H1 (cell line): ENCODE data around the gene RPL22L1.

Source experiments
- EP300 ChIP-seq, 2 experiments: IDR thresholded peaks; 1 replicate in 1 of 2; 2 replicates in 1 of 2; pipeline ENCODE4 v1.6.1; 2011 to 2012; ENCODE audit warnings: low read depth in 2 of 2, low read length in 2 of 2, mild to moderate bottlenecking in 2 of 2, borderline replicate concordance in 1 of 2, inconsistent platforms in 1 of 2, moderate library complexity in 1 of 2
- EZH2 ChIP-seq: fragments of 200-600 bp; sonication (generic); IDR thresholded peaks from 2 replicates; pipeline ENCODE4 v1.7.1; 2012; ENCODE audit warnings: low read depth, mild to moderate bottlenecking, moderate library complexity, low read length, inconsistent platforms; ENCODE audit not compliant: severe bottlenecking
- JUND ChIP-seq: IDR thresholded peaks from 2 replicates; pipeline ENCODE4 v1.6.1; 2011; ENCODE audit warnings: mild to moderate bottlenecking, improper control_type of control experiment, low read length
- KDM1A ChIP-seq: fragments of 200-600, 300-600 bp; sonication (generic); IDR thresholded peaks from 2 replicates; pipeline ENCODE4 v1.7.1; 2016; ENCODE audit warnings: mild to moderate bottlenecking, low read length, borderline replicate concordance
- POLR2A ChIP-seq, 2 experiments: IDR thresholded peaks; 1 replicate in 1 of 2; 2 replicates in 1 of 2; pipeline ENCODE4 v1.6.1; 2011; ENCODE audit warnings: low read depth in 2 of 2, low read length in 2 of 2, mild to moderate bottlenecking in 2 of 2; ENCODE audit errors: control extremely low read depth in 1 of 2
- POLR2AphosphoS5 ChIP-seq: IDR thresholded peaks from 2 replicates; pipeline ENCODE4 v1.6.1; 2011; ENCODE audit warnings: low read depth, low read length
- TCF12 ChIP-seq: IDR thresholded peaks from 2 replicates; pipeline ENCODE4 v1.6.1; 2011; ENCODE audit warnings: low read depth, mild to moderate bottlenecking, low read length
- ZNF274 ChIP-seq: IDR thresholded peaks from 2 replicates; pipeline ENCODE4 v1.7.0; 2012; ENCODE audit warnings: low read length, borderline replicate concordance; ENCODE audit errors: extremely low read depth
- TF ChIP-seq, protein P1 (sequence below), 3 experiments: IDR thresholded peaks; 1 replicate in 2 of 3; 2 replicates in 1 of 3; pipeline versions ENCODE4 v1.5.1 to v1.6.1; 2011; ENCODE audit warnings: low read length in 3 of 3, mild to moderate bottlenecking in 3 of 3, inconsistent platforms in 2 of 3, low read depth in 1 of 3, moderate library complexity in 1 of 3; ENCODE audit not compliant: insufficient read depth in 1 of 3; ENCODE audit errors: control extremely low read depth in 1 of 3

DNA sequence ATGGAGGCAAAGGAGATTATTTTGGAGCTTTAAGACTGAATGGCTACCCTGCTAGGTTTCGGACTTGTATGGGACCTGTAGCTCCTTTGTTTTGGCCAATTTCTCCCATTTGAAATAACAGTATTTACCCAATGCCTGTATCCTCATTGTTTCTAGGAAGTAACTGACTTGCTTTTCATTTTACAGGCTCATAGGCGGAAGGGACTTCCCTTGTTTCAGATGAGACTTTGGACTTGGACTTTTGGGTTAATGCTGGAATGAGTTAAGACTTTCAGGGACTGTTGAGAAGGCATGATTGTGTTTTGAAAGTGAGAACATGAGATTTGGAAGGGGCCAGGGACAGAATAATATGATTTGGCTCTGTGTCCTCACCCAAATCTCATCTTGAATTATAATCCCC, 28.0 kb upstream of the RPL22L1 start:
- TF ChIP-seq, protein P1, sequence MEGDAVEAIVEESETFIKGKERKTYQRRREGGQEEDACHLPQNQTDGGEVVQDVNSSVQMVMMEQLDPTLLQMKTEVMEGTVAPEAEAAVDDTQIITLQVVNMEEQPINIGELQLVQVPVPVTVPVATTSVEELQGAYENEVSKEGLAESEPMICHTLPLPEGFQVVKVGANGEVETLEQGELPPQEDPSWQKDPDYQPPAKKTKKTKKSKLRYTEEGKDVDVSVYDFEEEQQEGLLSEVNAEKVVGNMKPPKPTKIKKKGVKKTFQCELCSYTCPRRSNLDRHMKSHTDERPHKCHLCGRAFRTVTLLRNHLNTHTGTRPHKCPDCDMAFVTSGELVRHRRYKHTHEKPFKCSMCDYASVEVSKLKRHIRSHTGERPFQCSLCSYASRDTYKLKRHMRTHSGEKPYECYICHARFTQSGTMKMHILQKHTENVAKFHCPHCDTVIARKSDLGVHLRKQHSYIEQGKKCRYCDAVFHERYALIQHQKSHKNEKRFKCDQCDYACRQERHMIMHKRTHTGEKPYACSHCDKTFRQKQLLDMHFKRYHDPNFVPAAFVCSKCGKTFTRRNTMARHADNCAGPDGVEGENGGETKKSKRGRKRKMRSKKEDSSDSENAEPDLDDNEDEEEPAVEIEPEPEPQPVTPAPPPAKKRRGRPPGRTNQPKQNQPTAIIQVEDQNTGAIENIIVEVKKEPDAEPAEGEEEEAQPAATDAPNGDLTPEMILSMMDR (IDR thresholded peaks at IDR 0.05; ENCODE audit: control extremely low read depth in 1 of 3, insufficient read depth in 1 of 3, low read depth in 1 of 3, low read length in 3 of 3), result no peak
- TF ChIP-seq KDM1A (no peak), ZNF274 (no peak), EP300 (IDR thresholded peaks at IDR 0.05; ENCODE audit: borderline replicate concordance in 1 of 2, low read depth in 2 of 2, low read length in 2 of 2) (no peak), TCF12 (no peak), JUND (no peak), EZH2 (no peak), POLR2AphosphoS5 (no peak), POLR2A (IDR thresholded peaks at IDR 0.05; ENCODE audit: control extremely low read depth in 1 of 2, low read depth in 2 of 2, low read length in 2 of 2) (no peak)
